ENCODE data around the gene GOLGA1. TPM values are rescaled to one million over a fixed set of nuclear protein-coding genes. Genes with fewer than 3 reads are reported as not detected.

Gene GOLGA1
- total RNA-seq, 1 donor, result 13.9 TPM

- DNase-seq (ENCODE audit: low read depth), result no peak
- H3K4me3 ChIP-seq (ENCODE audit: low read depth, low read length), result no peak overlapping the region
- TF ChIP-seq CTCF (IDR thresholded peaks at IDR 0.05; ENCODE audit: insufficient read depth, low read length), result no peak
Measured at GRCh38 chr9:124886461-124886860, 54.4 kb downstream of the GOLGA1 start.

DNA sequence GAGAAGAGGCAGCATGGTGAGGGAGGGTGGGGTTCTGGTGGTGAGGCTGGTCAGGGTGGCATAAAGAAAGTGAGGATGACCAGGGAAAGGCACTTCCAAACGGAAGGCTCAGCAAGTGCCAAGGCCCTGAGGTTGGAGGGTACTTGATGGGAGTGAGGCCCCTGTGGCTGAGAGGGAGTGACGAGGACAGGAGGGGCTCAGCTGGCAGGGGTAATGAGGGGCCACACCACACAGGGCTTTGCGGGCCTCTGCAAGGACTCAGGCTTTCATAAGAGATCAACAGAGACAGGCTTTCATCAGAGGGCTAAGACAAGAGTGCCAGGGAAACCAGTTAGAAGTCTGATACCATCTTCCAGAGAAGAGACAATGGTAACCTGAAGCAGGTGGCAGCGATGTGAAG, 55.3 kb downstream of the GOLGA1 start:
- TF ChIP-seq CTCF (IDR thresholded peaks at IDR 0.05; ENCODE audit: insufficient read depth, low read length), result no peak
- no peak for DNase-seq (ENCODE audit: low read depth)
- H3K4me3 ChIP-seq (ENCODE audit: low read depth, low read length), result no peak overlapping the region

DNA sequence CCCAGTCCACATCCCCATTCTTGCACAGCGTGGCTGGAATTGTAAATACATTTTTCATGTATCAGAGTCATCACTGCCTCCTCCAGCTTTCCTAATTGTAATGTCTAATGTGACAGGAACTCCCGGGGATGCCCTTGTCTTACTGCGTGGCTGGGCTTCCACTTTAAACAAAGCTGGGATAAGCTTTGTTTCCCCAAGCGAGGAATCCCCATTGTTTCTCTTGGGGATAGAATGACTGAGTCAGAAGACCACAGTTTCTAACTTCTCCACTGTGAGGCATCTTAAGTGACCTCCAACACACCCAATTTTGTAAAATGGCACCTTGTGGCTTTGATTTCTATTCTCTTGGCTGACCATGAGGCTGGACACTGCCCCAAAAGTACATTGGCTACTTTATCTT, 56.5 kb downstream of the GOLGA1 start:
- H3K4me3 ChIP-seq (ENCODE audit: low read depth, low read length), result no peak overlapping the region
- no peak for TF ChIP-seq CTCF (IDR thresholded peaks at IDR 0.05; ENCODE audit: insufficient read depth, low read length)
- no peak for DNase-seq (ENCODE audit: low read depth)

- H3K4me3 ChIP-seq (ENCODE audit: low read depth, low read length), result no peak overlapping the region
- no peak for TF ChIP-seq CTCF (IDR thresholded peaks at IDR 0.05; ENCODE audit: insufficient read depth, low read length)
- DNase-seq (ENCODE audit: low read depth), result no peak
Measured at GRCh38 chr9:124882231-124882630, 58.7 kb downstream of the GOLGA1 start.

GRCh38 chr9:124881138-124881743, 59.6 kb downstream of the GOLGA1 start:
- H3K4me3 ChIP-seq (ENCODE audit: low read depth, low read length), result no peak overlapping the region
- DNase-seq (ENCODE audit: low read depth), result no peak
- no peak for TF ChIP-seq CTCF (IDR thresholded peaks at IDR 0.05; ENCODE audit: insufficient read depth, low read length)

GRCh38 chr9:124880501-124880900, 60.4 kb downstream of the GOLGA1 start:
- no peak for DNase-seq (ENCODE audit: low read depth)
- no peak for TF ChIP-seq CTCF (IDR thresholded peaks at IDR 0.05; ENCODE audit: insufficient read depth, low read length)
- no peak overlapping the region for H3K4me3 ChIP-seq (ENCODE audit: low read depth, low read length)

GRCh38 chr9:124879226-124879625, 61.7 kb downstream of the GOLGA1 start:
- no peak for TF ChIP-seq CTCF (IDR thresholded peaks at IDR 0.05; ENCODE audit: insufficient read depth, low read length)
- H3K4me3 ChIP-seq (ENCODE audit: low read depth, low read length), result no peak overlapping the region
- no peak for DNase-seq (ENCODE audit: low read depth)

Measured in fibroblast of the aortic adventitia (primary cell).